HG02759 (cell line): ENCODE measurements around the gene BAIAP2L1.
A peak's percentile ranks its signal among the peaks of the same experiment; 100 is the strongest.

ENCODE experiments used
- ATAC-seq: cut with Tn5 transposase; IDR thresholded peaks from one replicate; pipeline ENCODE4 v1.9.1; 2021; ENCODE audit warnings: mild to moderate bottlenecking, moderate library complexity; ENCODE audit not compliant: unreplicated experiment

The BAIAP2L1 gene

GRCh38 chr7:98297626-98298286 lies 103.1 kb downstream of the BAIAP2L1 start:
- ATAC-seq, result no peak

GRCh38 chr7:98296833-98297232 lies 104.1 kb downstream of the BAIAP2L1 start:
- no peak for ATAC-seq

- ATAC-seq, result no peak
Measured at GRCh38 chr7:98295467-98296192, 105.3 kb downstream of the BAIAP2L1 start.

- peak; percentile 61 for ATAC-seq
Measured at GRCh38 chr7:98294798-98295382, 106.0 kb downstream of the BAIAP2L1 start.

- ATAC-seq, result no peak
Measured at GRCh38 chr7:98294326-98294725, 106.6 kb downstream of the BAIAP2L1 start.

- no peak for ATAC-seq
Measured at GRCh38 chr7:98293746-98294145, 107.1 kb downstream of the BAIAP2L1 start.

GRCh38 chr7:98293265-98293664 lies 107.6 kb downstream of the BAIAP2L1 start:
- ATAC-seq, result no peak

GRCh38 chr7:98291717-98292116 lies 109.2 kb downstream of the BAIAP2L1 start:
- ATAC-seq, result no peak

- no peak for ATAC-seq
Measured at GRCh38 chr7:98289333-98289875, 111.5 kb downstream of the BAIAP2L1 start.

- no peak for ATAC-seq
Measured at GRCh38 chr7:98288064-98288823, 112.6 kb downstream of the BAIAP2L1 start.

- no peak for ATAC-seq
Measured at GRCh38 chr7:98287486-98287959, 113.4 kb downstream of the BAIAP2L1 start.

GRCh38 chr7:98286701-98287485 lies 114.0 kb downstream of the BAIAP2L1 start:
- ATAC-seq, result no peak

- no peak for ATAC-seq
Measured at GRCh38 chr7:98286093-98286539, 114.8 kb downstream of the BAIAP2L1 start.

GRCh38 chr7:98285157-98286092 lies 115.5 kb downstream of the BAIAP2L1 start:
- ATAC-seq, result no peak

GRCh38 chr7:98284335-98285036 lies 116.4 kb downstream of the BAIAP2L1 start:
- no peak for ATAC-seq

GRCh38 chr7:98283887-98284222 lies 117.0 kb downstream of the BAIAP2L1 start:
- ATAC-seq, result no peak

GRCh38 chr7:98283127-98283886 lies 117.6 kb downstream of the BAIAP2L1 start:
- no peak for ATAC-seq

GRCh38 chr7:98282703-98283102 lies 118.2 kb downstream of the BAIAP2L1 start:
- no peak for ATAC-seq
